Heart right ventricle (tissue), 16 donors: ENCODE results near the gene KLHDC7B. TPM values are rescaled to one million over a fixed set of nuclear protein-coding genes. Genes with fewer than 3 reads are reported as not detected.

Source experiments
- ATAC-seq, 8 donors: fragments of 200-7000 bp; cut with Tn5 transposase; one replicate each; pipeline ENCODE4 v1.9.1; 2020; ENCODE audit warnings: mild to moderate bottlenecking in 8 of 8, moderate library complexity in 8 of 8, moderate number of reproducible peaks in 1 of 8
- DNase-seq, 2 donors: peaks; one replicate each; pipeline ENCODE4 v3.0.0-alpha.2; 2020
- H3K27ac ChIP-seq, 10 donors: fragments of 200-600 bp; sonication (generic) in 2 of 10; one replicate each; pipeline versions ENCODE4 v1.5.0 to v1.8.0; 2020 to 2022; ENCODE audit warnings: mild to moderate bottlenecking in 3 of 10
- H3K27me3 ChIP-seq, 7 donors: fragments of 200-600 bp; one replicate each; pipeline ENCODE4 v1.8.0; 2021 to 2022; ENCODE audit warnings: mild to moderate bottlenecking in 2 of 7
- H3K36me3 ChIP-seq, 9 donors: fragments of 200-600 bp; sonication (generic) in 1 of 9; one replicate each; pipeline versions ENCODE4 v1.5.0 to v1.8.0; 2020 to 2022; ENCODE audit warnings: mild to moderate bottlenecking in 2 of 9
- H3K4me1 ChIP-seq, 9 donors: fragments of 200-600 bp; sonication (generic) in 1 of 9; one replicate each; pipeline versions ENCODE4 v1.5.0 to v1.8.0; 2020 to 2022; ENCODE audit warnings: mild to moderate bottlenecking in 4 of 9
- H3K4me3 ChIP-seq, 10 donors: fragments of 200-600 bp; sonication (generic) in 2 of 10; one replicate each; pipeline versions ENCODE4 v1.5.0 to v1.8.0; 2020 to 2022; ENCODE audit warnings: mild to moderate bottlenecking in 7 of 10, moderate library complexity in 2 of 10
- H3K9me3 ChIP-seq, 11 donors: fragments of 200-600 bp in 10 of 11; sonication (generic) in 2 of 11; one replicate each; pipeline versions ENCODE4 v1.5.0 to v1.8.0; 2013 to 2022; ENCODE audit warnings: mild to moderate bottlenecking in 2 of 11, control low read depth in 1 of 11, moderate library complexity in 1 of 11
- CTCF ChIP-seq, 9 donors: fragments of 200-600 bp; sonication (generic) in 2 of 9; IDR thresholded peaks; one replicate each; pipeline versions ENCODE4 v1.5.0 to v1.8.0; 2021 to 2022; ENCODE audit warnings: antibody characterized with exemption in 9 of 9, mild to moderate bottlenecking in 5 of 9, moderate library complexity in 1 of 9
- WGBS, 2 donors: extraction: QIAGEN DNeasy Blood & Tissue Kit; methylation state at CpG; one replicate each; pipeline ENCODE4 v1.1.7; 2013; ENCODE audit warnings: inconsistent platforms in 1 of 2; 5-methylcytosine and 5-hydroxymethylcytosine counted together
- intact Hi-C, 10 donors: fragments of 100-400 bp; cut with DNase I; formaldehyde crosslinking; loops; one replicate each; pipeline versions ENCODE4 v1.11.1 to v1.14.2; 2022
- polyA plus RNA-seq, 2 donors: library from polyadenylated mRNA; stranded (reverse); fragments of 200-250 nt; gene quantifications; one replicate each; pipeline ENCODE4 v1.2.3, GENCODE V29; 2013
- total RNA-seq, 10 donors: library from RNA; stranded (reverse); fragmentation: NEBNext Ultra II Directional in 3 of 10; extraction: Animal tissue kit (Norgen Biotek cat#: 25700) in 3 of 10; gene quantifications; one replicate each; pipeline versions ENCODE4 v1.2.1 to v1.2.4, GENCODE V29; 2021 to 2023
- donor health status: Arrhythmogenic right ventricular cardiomyopathy.
- donor health status: ischemic (EF 13 %, LVEDD 7.1; RV severe dilation, severe dysfunction).
- donor health status: healthy with polysubstance abuse.
- donor health status: DM: no; HTN: yes; CAD: no.
- donor health status: DM: no; HTN: no; CAD: no.
- donor health status: ischemic (EF 25% LVEDD 6.9; RV normal size, moderate dysfunction).
- donor health status: ischemic (EF 25% LVEDD 5.7; RV mildly dilated, moderate dysfunction).
- donor health status: healthy.
- donor health status: DM: yes; HTN: yes; CAD: no.
- donor health status: Ischemic cardiomyopathy.
- donor health status: ischemic (EF 35%, LVEDD 5.7; RV mildly dilated, moderate dysfunction).
- donor health status: nonischemic (EF 11% LVEDD 7.7; RV severe dilation, severe dysfunction).
- donor health status: DM: yes; HTN: yes; CAD: no.
- donor health status: PGD.
- donor health status: ischemic (EF 29% LVEDD 5.4; RV normal size, mild dysfunction).
- donor health status: nonischemic (EF 23%, LVEDD 6.1; RV moderate dilation, normal function).

The KLHDC7B gene
- total and polyA plus RNA-seq, 12 donors: 0.10 to 1.3 (median 0.13) TPM; not detected in 7

GRCh38 chr22:50563413-50564160 is 17.9 kb downstream of the KLHDC7B start:
- ATAC-seq (peak; percentile 8 to 61 (median 50)), DNase-seq (no peak)
- H3K9me3 ChIP-seq: no peaks in the 10 kb centered on the region
- 22 to 30% methylated on average over 17 of the region's 17 CpGs for WGBS, 2 donors
- peaks cover 0 to 16% (median 7%) of the 10 kb centered on the region in 9 donors for H3K36me3 ChIP-seq
- peaks cover 0 to 20% (median 7%) of the 10 kb centered on the region in 9 donors for H3K4me1 ChIP-seq
- intact Hi-C loops: loop anchor here in 2 of 10 donors (2.0 to 5.0 kb wide), 2 partner anchors 19 to 36 kb away; partner anchors contain the start of genes CHKB (in 1 of the 2) and SCO2 (in 1 of the 2)
- no peaks in the 10 kb centered on the region for H3K27me3 ChIP-seq
- peak overlapping the region; percentile 44 to 87 (median 65) for H3K4me3 ChIP-seq
- TF ChIP-seq CTCF (IDR thresholded peaks at IDR 0.05): no peak
- H3K27ac ChIP-seq: peak overlapping the region; percentile 47 to 91 (median 86)

GRCh38 chr22:50564289-50564688 is 18.6 kb downstream of the KLHDC7B start:
- no peak for TF ChIP-seq CTCF (IDR thresholded peaks at IDR 0.05)

GRCh38 chr22:50567721-50568252 is 22.1 kb downstream of the KLHDC7B start:
- no peaks in the 10 kb centered on the region for H3K27me3 ChIP-seq
- H3K9me3 ChIP-seq: no peaks in the 10 kb centered on the region
- 89 to 92% methylated on average over 7 of the region's 7 CpGs for WGBS, 2 donors
- H3K36me3 ChIP-seq: peaks cover 0 to 58% (median 14%) of the 10 kb centered on the region in 9 donors
- no peak overlapping the region for H3K27ac ChIP-seq
- peaks cover 0 to 26% (median 9%) of the 10 kb centered on the region in 9 donors for H3K4me1 ChIP-seq
- DNase-seq (no peak), ATAC-seq (no peak)
- intact Hi-C loops: no loop called here
- TF ChIP-seq CTCF (IDR thresholded peaks at IDR 0.05): no peak
- H3K4me3 ChIP-seq: no peak overlapping the region

More at GRCh38 chr22:50564289-50564688, 18.6 kb downstream of the KLHDC7B start:
- H3K27ac ChIP-seq: peak overlapping the region in 9 of 10 donors; percentile 80 to 91 (median 87)
- WGBS, 2 donors: 85 to 88% methylated on average over 11 of the region's 11 CpGs
- H3K4me3 ChIP-seq: peak overlapping the region in 1 of 10 donors; percentile 87
- intact Hi-C loops: loop anchor here in 1 of 10 donors (5.0 kb wide), 1 partner anchor 37 kb away; the partner anchor contains the start of gene SCO2
- H3K4me1 ChIP-seq: peaks cover 0 to 20% (median 7%) of the 10 kb centered on the region in 9 donors
- no peaks in the 10 kb centered on the region for H3K27me3 ChIP-seq
- DNase-seq (no peak), ATAC-seq (peak in 1 of 8 donors; percentile 7)
- peaks cover 0 to 23% (median 10%) of the 10 kb centered on the region in 9 donors for H3K36me3 ChIP-seq
- H3K9me3 ChIP-seq: no peaks in the 10 kb centered on the region

GRCh38 chr22:50568626-50569025 is 22.9 kb downstream of the KLHDC7B start:
- DNase-seq (no peak), ATAC-seq (peak in 4 of 8 donors; percentile 7 to 31 (median 14))
- Histone ChIP-seq H3K27ac (peak overlapping the region in 2 of 10 donors; percentile 31 to 37), H3K4me3 (no peak overlapping the region), H3K4me1 (peaks cover 0 to 20% (median 5%) of the 10 kb centered on the region in 9 donors), H3K9me3 (no peaks in the 10 kb centered on the region), H3K36me3 (peaks cover 0 to 67% (median 14%) of the 10 kb centered on the region in 9 donors), H3K27me3 (no peaks in the 10 kb centered on the region)
- intact Hi-C loops: no loop called here
- 72 to 82% methylated on average over 7 of the region's 7 CpGs for WGBS, 2 donors
- TF ChIP-seq CTCF (IDR thresholded peaks at IDR 0.05): no peak
